NCI-H1694 treated with DMSO at 0.1 percent for 48 hours (cell line): ENCODE data around the gene RCE1.

Experiments
- DNase-seq: peaks from one replicate; lab custom pipeline; 2025; lab: John Stamatoyannopoulos, UW

RCE1 gene

DNA sequence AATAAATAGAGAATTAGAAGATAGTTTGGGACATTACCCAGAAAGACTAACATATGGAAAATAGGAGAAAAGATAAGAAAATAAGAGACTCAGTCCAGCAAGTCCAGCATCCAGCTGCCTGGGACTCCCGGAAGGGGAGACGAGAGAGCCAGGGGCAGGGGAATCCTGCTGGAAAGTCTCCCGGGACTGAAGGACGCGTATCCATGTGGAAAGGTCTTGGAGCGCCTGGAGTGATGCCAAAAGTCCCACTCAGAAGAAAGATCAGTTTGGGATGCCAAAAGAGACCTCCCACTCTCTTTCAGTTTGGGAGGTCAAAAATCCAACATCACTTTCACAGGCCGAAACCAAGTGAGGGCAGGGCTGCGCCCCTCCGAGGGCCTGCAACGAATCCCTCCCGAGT lies 44.3 kb downstream of the RCE1 start:
- no peak for DNase-seq

DNA sequence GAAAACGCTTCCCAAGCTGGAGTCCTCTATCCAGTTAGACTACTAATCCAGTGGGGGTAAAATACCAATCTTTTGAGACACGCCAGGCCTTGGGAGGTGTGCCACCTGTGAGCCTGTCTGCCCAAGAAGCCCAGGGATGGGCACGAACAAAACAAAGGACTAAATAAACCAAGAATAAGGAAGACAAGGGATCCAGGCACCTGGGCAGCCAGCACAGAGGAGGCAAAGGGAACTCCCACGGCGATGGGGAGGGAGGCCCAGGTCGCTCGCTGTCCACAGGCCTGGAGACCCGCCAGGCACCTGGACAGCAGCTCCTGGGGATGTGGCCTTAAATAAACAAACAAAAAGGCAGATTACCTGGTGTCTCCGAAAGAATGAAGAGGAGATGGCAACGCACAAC lies 45.0 kb downstream of the RCE1 start:
- no peak for DNase-seq

DNA sequence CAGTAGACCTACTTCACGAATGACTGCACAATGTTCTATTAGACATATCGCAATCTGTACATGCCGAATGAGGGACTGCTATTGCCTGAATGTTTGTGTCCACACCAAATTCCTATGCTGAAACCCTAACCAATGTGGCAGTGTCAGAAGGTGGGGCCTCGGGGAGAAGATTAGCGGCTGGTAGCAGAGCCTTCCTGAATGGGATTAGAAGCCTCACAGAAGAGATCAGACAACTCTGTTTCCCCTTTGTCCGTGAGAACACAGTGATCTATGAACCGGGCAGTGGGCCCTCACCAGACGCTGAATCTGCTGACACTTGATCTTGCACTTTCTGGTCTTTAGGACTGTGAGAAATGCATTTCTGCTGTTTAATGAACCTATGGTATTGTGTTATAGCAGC lies 46.7 kb downstream of the RCE1 start:
- DNase-seq, result no peak

DNA sequence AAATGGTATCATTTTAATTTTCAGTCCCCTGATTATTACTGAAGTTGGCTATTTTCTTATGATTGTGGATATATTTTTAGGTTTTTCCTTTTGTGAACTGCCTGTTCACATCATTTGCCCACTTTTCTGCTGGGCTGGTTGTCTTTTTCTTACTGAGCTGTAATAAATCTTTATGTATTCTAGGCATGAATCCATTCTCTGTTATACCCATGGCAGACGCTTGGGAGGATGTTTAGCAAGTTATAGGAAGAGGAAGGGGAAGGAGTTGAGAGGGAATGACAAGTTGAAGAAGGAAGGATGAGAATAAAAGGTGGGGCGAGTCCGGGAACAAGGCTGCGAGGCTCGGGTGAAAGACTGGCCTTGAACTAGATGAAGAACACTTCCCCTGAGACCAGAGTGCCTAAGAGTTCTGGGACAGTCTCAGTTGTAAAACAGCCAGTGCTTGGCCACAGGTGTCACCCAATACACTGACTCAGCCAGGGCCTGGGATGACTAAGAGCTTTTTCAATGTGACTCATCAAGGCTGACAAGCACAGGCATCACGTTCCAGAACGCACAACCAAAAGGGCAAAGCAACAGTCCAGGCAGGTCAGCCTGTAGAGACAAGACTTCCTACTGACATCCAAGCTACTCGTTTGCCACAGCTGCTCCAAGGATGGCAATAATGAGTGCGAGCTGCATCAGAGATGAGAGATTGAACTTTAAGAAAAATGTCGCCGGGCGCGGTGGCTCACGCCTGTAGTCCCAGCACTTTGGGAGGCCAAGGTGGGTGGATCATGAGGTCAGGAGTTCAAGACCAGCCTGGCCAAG lies 48.8 kb downstream of the RCE1 start:
- DNase-seq, result no peak

DNA sequence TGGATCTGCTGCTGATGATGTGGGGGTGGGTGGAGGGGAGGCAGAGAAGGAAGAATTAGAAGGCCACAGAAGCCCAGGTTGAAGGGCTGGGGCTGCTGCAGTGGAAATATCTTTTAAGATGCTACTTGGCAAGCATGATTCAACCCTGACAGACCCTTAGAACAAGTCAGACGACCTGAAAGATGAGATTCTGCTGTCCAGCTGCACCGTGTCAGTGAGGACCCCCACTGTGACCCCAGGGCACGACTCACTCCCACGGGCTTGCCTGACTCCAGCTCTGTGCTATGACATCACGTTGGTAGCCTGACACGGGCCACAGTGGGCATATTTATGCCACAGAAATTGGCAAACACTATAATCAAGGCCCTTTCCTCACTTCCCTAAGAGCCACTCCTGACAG lies 49.7 kb downstream of the RCE1 start:
- DNase-seq, result no peak

DNA sequence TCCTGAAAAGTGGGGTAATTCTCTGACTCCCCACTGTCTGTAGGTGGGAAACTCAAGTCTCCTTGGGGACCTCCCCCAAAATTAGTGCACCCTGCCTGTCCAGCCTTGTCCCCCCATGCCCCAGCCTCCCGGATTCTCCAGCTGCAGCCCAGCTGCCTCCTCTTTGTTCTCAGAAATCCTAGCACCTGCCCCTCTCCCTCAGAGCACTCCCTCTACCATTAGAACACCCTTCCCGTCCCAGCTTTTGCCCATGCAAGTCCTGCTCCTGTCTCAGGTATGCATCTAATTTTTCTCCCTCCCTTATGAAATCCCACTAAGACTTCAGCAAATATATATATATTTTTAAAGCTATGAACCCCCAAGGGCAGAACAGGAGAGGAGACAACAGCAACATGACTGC lies 50.9 kb downstream of the RCE1 start:
- no peak for DNase-seq
